MM.1S (cell line): ENCODE results near the gene RALY.

Source experiments
- DNase-seq: peaks from one replicate; pipeline ENCODE4 v3.0.0-alpha.2; 2015
- H2AFZ ChIP-seq: fragments of 300-600 bp; sonication (generic); 2 replicates; pipeline ENCODE4 v1.6.0; 2016; ENCODE audit warnings: antibody characterized with exemption, low read length
- H3F3A ChIP-seq: fragments of 300-600 bp; sonication (generic); 2 replicates; pipeline ENCODE4 v1.6.1; 2016; ENCODE audit warnings: mild to moderate bottlenecking, antibody characterized with exemption, low read length, moderate library complexity, mixed read lengths; ENCODE audit not compliant: insufficient read depth
- H3K27ac ChIP-seq: fragments of 300-600 bp; sonication (generic); 2 replicates; pipeline ENCODE4 v1.5.1; 2016; ENCODE audit warnings: mild to moderate bottlenecking, low read length
- H3K27me3 ChIP-seq: fragments of 300-600 bp; sonication (generic); replicated peaks from 2 replicates; pipeline ENCODE4 v1.6.0; 2016; ENCODE audit warnings: low read length; ENCODE audit not compliant: insufficient read depth
- H3K36me3 ChIP-seq: fragments of 300-600 bp; sonication (generic); replicated peaks from 2 replicates; pipeline ENCODE4 v1.6.1; 2016; ENCODE audit warnings: mild to moderate bottlenecking, low read length, mixed read lengths; ENCODE audit not compliant: insufficient read depth
- H3K4me1 ChIP-seq: fragments of 300-600 bp; sonication (generic); 2 replicates; pipeline ENCODE4 v1.6.1; 2016; ENCODE audit warnings: low read length, mixed read lengths
- H3K4me2 ChIP-seq: fragments of 300-600 bp; sonication (generic); 2 replicates; pipeline ENCODE4 v1.6.0; 2016; ENCODE audit warnings: low read depth, low read length
- H3K4me3 ChIP-seq: fragments of 300-600 bp; sonication (generic); 2 replicates; pipeline ENCODE4 v1.5.1; 2016; ENCODE audit warnings: low read length, mixed read lengths
- H3K79me2 ChIP-seq: fragments of 300-600 bp; sonication (generic); 2 replicates; pipeline ENCODE4 v1.6.1; 2016; ENCODE audit warnings: mixed run types, low read length, mixed read lengths
- H3K9ac ChIP-seq: fragments of 300-600 bp; sonication (generic); 2 replicates; pipeline ENCODE4 v1.6.1; 2016; ENCODE audit warnings: low read length, mixed read lengths
- H3K9me2 ChIP-seq: fragments of 300-600 bp; sonication (generic); replicated peaks from 2 replicates; pipeline ENCODE4 v1.6.1; 2016; ENCODE audit warnings: mild to moderate bottlenecking, low read length, mixed read lengths; ENCODE audit not compliant: insufficient read depth
- H3K9me3 ChIP-seq: fragments of 300-600 bp; sonication (generic); replicated peaks from 2 replicates; pipeline ENCODE4 v1.6.1; 2016; ENCODE audit warnings: mild to moderate bottlenecking, low read length, mixed read lengths; ENCODE audit not compliant: insufficient read depth
- H4K20me1 ChIP-seq: fragments of 300-600 bp; sonication (generic); 2 replicates; pipeline ENCODE4 v1.6.1; 2016; ENCODE audit warnings: mild to moderate bottlenecking, low read length, moderate library complexity, mixed read lengths; ENCODE audit not compliant: insufficient read depth
- CTCF ChIP-seq: fragments of 300-600 bp; sonication (generic); IDR thresholded peaks from 2 replicates; pipeline ENCODE4 v1.5.1; 2016; ENCODE audit warnings: antibody characterized with exemption, low read length, mixed read lengths
- EZH2 ChIP-seq: fragments of 300-600 bp; sonication (generic); optimal IDR thresholded peaks from 2 replicates; pipeline ENCODE3; 2017; ENCODE audit warnings: low read depth, mild to moderate bottlenecking, antibody characterized with exemption, low read length, mixed read lengths
- EZH2phosphoT487 ChIP-seq: fragments of 300-600 bp; sonication (generic); IDR thresholded peaks from 2 replicates; pipeline ENCODE4 v1.6.1; 2018; ENCODE audit warnings: antibody characterized with exemption, low read length

RALY gene

GRCh38 chr20:34099675-34100074 is 106.0 kb downstream of the RALY start:
- TF ChIP-seq EZH2 (no peak), EZH2phosphoT487 (no peak), CTCF (no peak)
- Histone ChIP-seq H3K9me2 (no peaks in the 10 kb centered on the region), H3K4me2 (no peak overlapping the region), H3K9ac (no peak overlapping the region), H4K20me1 (no peaks in the 10 kb centered on the region), H3K9me3 (no peaks in the 10 kb centered on the region), H3K27me3 (no peaks in the 10 kb centered on the region), H3F3A (peaks cover 39% of the 10 kb centered on the region), H3K4me1 (no peaks in the 10 kb centered on the region), H3K36me3 (peaks cover 46% of the 10 kb centered on the region), H3K79me2 (peaks cover 97% of the 10 kb centered on the region), H3K4me3 (no peak overlapping the region), H2AFZ (no peak overlapping the region), H3K27ac (no peak overlapping the region)
- no peak for DNase-seq

DNA sequence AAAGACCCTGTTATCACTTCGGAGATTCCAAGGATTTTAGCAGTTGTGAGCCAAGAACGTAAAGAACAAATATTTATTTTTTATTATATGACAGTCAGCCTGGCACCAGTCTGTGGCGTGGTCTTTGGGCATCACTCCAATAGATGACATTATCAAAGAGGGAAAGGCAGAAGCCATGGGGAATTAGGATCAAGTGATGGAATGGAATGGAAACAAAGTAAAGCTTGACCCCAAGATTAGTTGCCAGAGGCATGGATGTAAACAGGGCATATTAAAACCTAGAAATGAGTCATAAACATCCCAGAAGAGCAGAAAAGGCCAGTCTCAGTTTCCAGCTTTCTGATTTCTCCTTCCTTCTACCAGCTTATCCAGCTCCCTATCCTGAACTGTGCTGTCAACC is 106.9 kb downstream of the RALY start:
- H3K9ac ChIP-seq, result no peak overlapping the region
- H3K27me3 ChIP-seq, result no peaks in the 10 kb centered on the region
- H3K4me1 ChIP-seq, result no peaks in the 10 kb centered on the region
- H3K36me3 ChIP-seq, result peaks cover 49% of the 10 kb centered on the region
- no peaks in the 10 kb centered on the region for H3K9me3 ChIP-seq
- peaks cover 31% of the 10 kb centered on the region for H3F3A ChIP-seq
- H3K79me2 ChIP-seq, result peaks cover 97% of the 10 kb centered on the region
- no peak for DNase-seq
- no peaks in the 10 kb centered on the region for H3K9me2 ChIP-seq
- TF ChIP-seq EZH2phosphoT487 (no peak), EZH2 (no peak), CTCF (no peak)
- no peak overlapping the region for H2AFZ ChIP-seq
- no peak overlapping the region for H3K27ac ChIP-seq
- H4K20me1 ChIP-seq, result 0 out of 2 replicates have a peak, but pooled peaks cover 5% of the 10 kb centered on the region
- H3K4me2 ChIP-seq, result no peak overlapping the region
- no peak overlapping the region for H3K4me3 ChIP-seq

DNA sequence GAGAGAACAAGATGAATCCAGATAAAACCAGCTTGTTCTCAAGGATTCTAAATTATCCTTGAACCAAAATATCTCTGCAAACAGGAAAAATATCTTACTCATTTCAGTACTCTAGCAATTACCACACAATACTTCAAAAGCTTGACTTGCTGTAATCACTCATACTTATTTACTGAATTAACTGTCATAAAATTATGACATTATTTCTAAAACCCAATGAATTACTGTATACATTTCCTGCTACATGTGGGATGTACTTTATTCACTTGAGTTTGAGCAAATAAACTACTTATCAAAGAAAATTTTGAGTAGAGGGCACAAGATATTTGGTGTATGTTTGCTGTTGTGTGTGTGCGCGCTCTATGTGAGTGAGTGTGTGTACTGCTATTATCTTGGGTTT is 108.6 kb downstream of the RALY start:
- no peak for TF ChIP-seq CTCF
- TF ChIP-seq EZH2, result no peak
- no peak for TF ChIP-seq EZH2phosphoT487
- H3K4me3 ChIP-seq, result no peak overlapping the region
- peaks cover 32% of the 10 kb centered on the region for H3K36me3 ChIP-seq
- H4K20me1 ChIP-seq, result peaks cover 16% of the 10 kb centered on the region
- no peak overlapping the region for H3K9ac ChIP-seq
- H3K4me1 ChIP-seq, result peaks cover 4% of the 10 kb centered on the region
- H3K9me3 ChIP-seq, result no peaks in the 10 kb centered on the region
- peaks cover 97% of the 10 kb centered on the region for H3K79me2 ChIP-seq
- H3F3A ChIP-seq, result peaks cover 16% of the 10 kb centered on the region
- no peak overlapping the region for H2AFZ ChIP-seq
- no peak overlapping the region for H3K4me2 ChIP-seq
- H3K27me3 ChIP-seq, result no peaks in the 10 kb centered on the region
- no peak overlapping the region for H3K27ac ChIP-seq
- H3K9me2 ChIP-seq, result no peaks in the 10 kb centered on the region
- no peak for DNase-seq
